ENCODE data around the gene USP49.

DNA sequence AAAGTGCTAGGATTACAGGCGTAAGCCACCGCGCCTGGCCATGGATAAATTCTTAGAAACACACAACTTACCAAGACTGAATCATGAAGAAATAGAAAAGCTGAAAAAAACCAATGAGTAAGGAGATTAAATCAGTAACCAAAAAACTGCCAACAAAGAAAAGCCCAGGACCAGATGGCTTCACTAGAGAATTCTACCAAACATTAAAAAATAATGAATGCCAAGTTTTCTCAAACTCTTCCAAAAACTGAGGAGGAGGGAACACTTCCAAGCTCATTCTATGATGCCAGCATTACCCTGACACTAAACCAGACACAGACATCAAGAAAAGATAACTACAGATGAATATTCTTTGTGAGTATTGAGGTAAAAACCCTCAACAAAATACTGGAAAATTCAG is 44.3 kb downstream of the USP49 start:
- TF ChIP-seq, protein P1, sequence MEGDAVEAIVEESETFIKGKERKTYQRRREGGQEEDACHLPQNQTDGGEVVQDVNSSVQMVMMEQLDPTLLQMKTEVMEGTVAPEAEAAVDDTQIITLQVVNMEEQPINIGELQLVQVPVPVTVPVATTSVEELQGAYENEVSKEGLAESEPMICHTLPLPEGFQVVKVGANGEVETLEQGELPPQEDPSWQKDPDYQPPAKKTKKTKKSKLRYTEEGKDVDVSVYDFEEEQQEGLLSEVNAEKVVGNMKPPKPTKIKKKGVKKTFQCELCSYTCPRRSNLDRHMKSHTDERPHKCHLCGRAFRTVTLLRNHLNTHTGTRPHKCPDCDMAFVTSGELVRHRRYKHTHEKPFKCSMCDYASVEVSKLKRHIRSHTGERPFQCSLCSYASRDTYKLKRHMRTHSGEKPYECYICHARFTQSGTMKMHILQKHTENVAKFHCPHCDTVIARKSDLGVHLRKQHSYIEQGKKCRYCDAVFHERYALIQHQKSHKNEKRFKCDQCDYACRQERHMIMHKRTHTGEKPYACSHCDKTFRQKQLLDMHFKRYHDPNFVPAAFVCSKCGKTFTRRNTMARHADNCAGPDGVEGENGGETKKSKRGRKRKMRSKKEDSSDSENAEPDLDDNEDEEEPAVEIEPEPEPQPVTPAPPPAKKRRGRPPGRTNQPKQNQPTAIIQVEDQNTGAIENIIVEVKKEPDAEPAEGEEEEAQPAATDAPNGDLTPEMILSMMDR (IDR thresholded peaks at IDR 0.05): no peak
- no peak for TF ChIP-seq POLR2A (IDR thresholded peaks at IDR 0.05)

Data from heart left ventricle (tissue), 13 donors.